ENCODE data around the gene ACSL5. TPM values are rescaled to one million over a fixed set of nuclear protein-coding genes. Genes with fewer than 3 reads are reported as not detected.

Gene ACSL5
- total and polyA plus RNA-seq, 2 experiments from 2014 or later: not detected

DNA sequence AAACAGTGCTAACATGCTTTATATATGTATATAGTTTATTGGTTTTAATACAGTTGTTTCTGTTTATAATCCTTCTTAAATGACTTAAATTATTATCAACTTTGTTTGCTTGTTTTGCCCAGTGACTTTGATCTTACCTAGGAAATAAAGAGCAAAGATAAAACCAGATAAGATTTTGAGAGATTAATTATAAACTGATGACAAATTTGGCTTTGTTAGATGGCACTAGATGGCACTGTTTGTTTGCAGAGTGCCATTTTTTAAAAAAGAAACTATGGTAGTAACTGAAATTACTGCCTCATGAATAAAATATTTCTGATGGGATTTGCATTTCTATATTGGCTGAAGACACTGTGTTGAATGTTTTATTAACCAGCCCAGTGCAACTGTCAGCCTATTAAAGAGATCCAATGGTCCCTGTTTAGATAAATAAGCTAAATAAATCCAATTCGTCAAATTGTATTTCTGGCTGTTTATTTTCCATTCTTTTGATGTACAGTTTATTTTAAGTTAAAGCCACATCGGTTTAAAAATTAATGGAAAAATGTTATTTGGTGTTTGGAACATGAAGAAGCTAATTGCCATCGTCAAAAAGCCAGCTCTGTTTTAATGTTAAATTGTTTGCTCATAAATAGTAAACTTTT is 101.8 kb downstream of the ACSL5 start:
- Histone ChIP-seq H3K27ac (ENCODE audit: low read depth) (no peak overlapping the region), H2AFZ (no peak overlapping the region), H3K4me3 (no peak overlapping the region), H3K4me2 (no peak overlapping the region), H3K9me2 (ENCODE audit: insufficient read depth) (no peaks in the 10 kb centered on the region), H3K36me3 (ENCODE audit: insufficient read depth) (no peaks in the 10 kb centered on the region), H3K4me1 (ENCODE audit: insufficient read depth) (no peaks in the 10 kb centered on the region; the same call in 1 of the 2 replicates), H4K20me1 (replicated peaks; ENCODE audit: insufficient read depth) (no peaks in the 10 kb centered on the region), H3K27me3 (ENCODE audit: insufficient read depth) (no peaks in the 10 kb centered on the region), H3K79me2 (replicated peaks; ENCODE audit: insufficient read depth) (no peaks in the 10 kb centered on the region; the same call in 1 of the 2 replicates), H3F3A (replicated peaks; ENCODE audit: low read depth) (no peaks in the 10 kb centered on the region)
- Mint-ChIP-seq H3K27me3 (ENCODE audit: insufficient read depth, low read depth, poor library complexity) (no peaks in the 10 kb centered on the region), H3K4me3 (no peak overlapping the region), H3K27ac (no peak overlapping the region), H3K36me3 (ENCODE audit: low read depth) (peaks cover 3% of the 10 kb centered on the region; the same call in 2 of the 3 replicates), H3K9me3 (no peaks in the 10 kb centered on the region; the same call in 2 of the 3 replicates), H3K4me1 (peaks cover 10% of the 10 kb centered on the region; the same call in 2 of the 3 replicates)
- TF ChIP-seq, protein P1, sequence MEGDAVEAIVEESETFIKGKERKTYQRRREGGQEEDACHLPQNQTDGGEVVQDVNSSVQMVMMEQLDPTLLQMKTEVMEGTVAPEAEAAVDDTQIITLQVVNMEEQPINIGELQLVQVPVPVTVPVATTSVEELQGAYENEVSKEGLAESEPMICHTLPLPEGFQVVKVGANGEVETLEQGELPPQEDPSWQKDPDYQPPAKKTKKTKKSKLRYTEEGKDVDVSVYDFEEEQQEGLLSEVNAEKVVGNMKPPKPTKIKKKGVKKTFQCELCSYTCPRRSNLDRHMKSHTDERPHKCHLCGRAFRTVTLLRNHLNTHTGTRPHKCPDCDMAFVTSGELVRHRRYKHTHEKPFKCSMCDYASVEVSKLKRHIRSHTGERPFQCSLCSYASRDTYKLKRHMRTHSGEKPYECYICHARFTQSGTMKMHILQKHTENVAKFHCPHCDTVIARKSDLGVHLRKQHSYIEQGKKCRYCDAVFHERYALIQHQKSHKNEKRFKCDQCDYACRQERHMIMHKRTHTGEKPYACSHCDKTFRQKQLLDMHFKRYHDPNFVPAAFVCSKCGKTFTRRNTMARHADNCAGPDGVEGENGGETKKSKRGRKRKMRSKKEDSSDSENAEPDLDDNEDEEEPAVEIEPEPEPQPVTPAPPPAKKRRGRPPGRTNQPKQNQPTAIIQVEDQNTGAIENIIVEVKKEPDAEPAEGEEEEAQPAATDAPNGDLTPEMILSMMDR (conservative IDR thresholded peaks at IDR 0.05; ENCODE audit: low read depth in 2 of 2): peak in 1 of 2 experiments; percentile 54; a peak in 3 of 4 replicates
- no peak for TF ChIP-seq POLR2AphosphoS5 (IDR thresholded peaks at IDR 0.05; ENCODE audit: low read depth)
- ATAC-seq (no peak), DNase-seq (ENCODE audit: low spot score) (no peak)

Other genes with a start within 250 kb of the ACSL5 start
- 16.6 and 18.1 TPM in 2 replicates for gene GPAM, start 190.4 kb upstream of the ACSL5 start, total RNA-seq (2014; rRNA removed; shearing (Covaris generic))
- 4.6 and 5.5 TPM in 2 replicates for gene GPAM, start 190.4 kb upstream of the ACSL5 start, polyA plus RNA-seq (2016; fragmentation: Nextera tagmentation; extraction: Ambion mirVana)
- gene TECTB, start 90.7 kb upstream of the ACSL5 start, total RNA-seq (2014; rRNA removed; shearing (Covaris generic)): not detected in 2 replicates
- gene TECTB, start 90.7 kb upstream of the ACSL5 start, polyA plus RNA-seq (2016; fragmentation: Nextera tagmentation; extraction: Ambion mirVana): not detected in 2 replicates
- 24.6 and 26.1 TPM in 2 replicates for gene ZDHHC6, start 72.8 kb downstream of the ACSL5 start, total RNA-seq (2014; rRNA removed; shearing (Covaris generic))
- 29.0 and 33.7 TPM in 2 replicates for gene ZDHHC6, start 72.8 kb downstream of the ACSL5 start, polyA plus RNA-seq (2016; fragmentation: Nextera tagmentation; extraction: Ambion mirVana)
- gene VTI1A, start 73.1 kb downstream of the ACSL5 start, total RNA-seq (2014; rRNA removed; shearing (Covaris generic)): 29.4 and 31.0 TPM in 2 replicates
- 18.4 and 26.8 TPM in 2 replicates for gene VTI1A, start 73.1 kb downstream of the ACSL5 start, polyA plus RNA-seq (2016; fragmentation: Nextera tagmentation; extraction: Ambion mirVana)

All from GM23338 (cell line).